Left colon (tissue), 2 donors: ENCODE measurements around the gene KCNAB1. TPM values are rescaled to one million over a fixed set of nuclear protein-coding genes. Genes with fewer than 3 reads are reported as not detected.

Source experiments
- ATAC-seq: fragments of 200-7000 bp; cut with Tn5 transposase; one replicate; pipeline ENCODE4 v1.9.1; 2020; ENCODE audit warnings: mild to moderate bottlenecking, moderate library complexity
- DNase-seq, 2 donors: peaks; one replicate each; pipeline ENCODE4 v3.0.0-alpha.2; 2020
- intact Hi-C, 2 donors: fragments of 100-400 bp; cut with DNase I in 1 of 2; cut with micrococcal nuclease in 1 of 2; formaldehyde crosslinking; loops; one replicate each; pipeline versions ENCODE4 v1.11.2 to v1.14.0; 2022; cut with DNase I, micrococcal nuclease
- total RNA-seq, 2 donors: library from RNA; stranded (reverse); fragmentation: NEBNext Ultra II Directional; extraction: Animal tissue kit (Norgen Biotek cat#: 25700); gene quantifications; one replicate each; pipeline ENCODE4 v1.2.1, GENCODE V29; 2021
- donor health status: DM: no; HTN: no; CAD: no.
- donor health status: DM: yes; HTN: yes; CAD: no.

KCNAB1 gene
- total RNA-seq, 2 donors from 2014 or later: 0.70 to 3.3 TPM

- ATAC-seq: no peak
Observed at GRCh38 chr3:156293566-156293965, 173.2 kb downstream of the KCNAB1 start.

GRCh38 chr3:156297582-156297981, 177.2 kb downstream of the KCNAB1 start:
- ATAC-seq: no peak
- DNase-seq: no peak
- intact Hi-C loops: no loop called here

More at GRCh38 chr3:156293566-156293965, 173.2 kb downstream of the KCNAB1 start:
- no peak for DNase-seq
- intact Hi-C loops: no loop called here

GRCh38 chr3:156298014-156298413, 177.6 kb downstream of the KCNAB1 start:
- DNase-seq (no peak), ATAC-seq (no peak)
- intact Hi-C loops: no loop called here

- ATAC-seq: no peak
- intact Hi-C loops: no loop called here
Observed at GRCh38 chr3:156298938-156299337, 178.6 kb downstream of the KCNAB1 start.

GRCh38 chr3:156299569-156299968, 179.2 kb downstream of the KCNAB1 start:
- intact Hi-C loops: no loop called here
- no peak for DNase-seq
- ATAC-seq: no peak

More at GRCh38 chr3:156298938-156299337, 178.6 kb downstream of the KCNAB1 start:
- peak; percentile 40 to 46 for DNase-seq

GRCh38 chr3:156300371-156300770, 180.0 kb downstream of the KCNAB1 start:
- intact Hi-C loops: no loop called here

GRCh38 chr3:156300929-156301840, 180.8 kb downstream of the KCNAB1 start:
- no peak for DNase-seq
- ATAC-seq: no peak
- intact Hi-C loops: no loop called here

More at GRCh38 chr3:156300371-156300770, 180.0 kb downstream of the KCNAB1 start:
- no peak for ATAC-seq
- DNase-seq: no peak

GRCh38 chr3:156303001-156303707, 182.8 kb downstream of the KCNAB1 start:
- intact Hi-C loops: no loop called here
- ATAC-seq (no peak), DNase-seq (no peak)

- intact Hi-C loops: no loop called here
- DNase-seq (no peak), ATAC-seq (no peak)
Observed at GRCh38 chr3:156304406-156304805, 184.0 kb downstream of the KCNAB1 start.

GRCh38 chr3:156305672-156306071, 185.3 kb downstream of the KCNAB1 start:
- intact Hi-C loops: no loop called here
- ATAC-seq (no peak), DNase-seq (no peak)

GRCh38 chr3:156307704-156308103, 187.3 kb downstream of the KCNAB1 start:
- DNase-seq (peak; percentile 38 to 54), ATAC-seq (peak; percentile 38)
- intact Hi-C loops: no loop called here

GRCh38 chr3:156311431-156311830, 191.1 kb downstream of the KCNAB1 start:
- intact Hi-C loops: no loop called here
- ATAC-seq (no peak), DNase-seq (no peak)

- ATAC-seq (no peak), DNase-seq (no peak)
- intact Hi-C loops: no loop called here
Observed at GRCh38 chr3:156311930-156312329, 191.6 kb downstream of the KCNAB1 start.

GRCh38 chr3:156316076-156316475, 195.7 kb downstream of the KCNAB1 start:
- ATAC-seq (no peak), DNase-seq (no peak)
- intact Hi-C loops: no loop called here

- no peak for DNase-seq
- ATAC-seq: no peak
- intact Hi-C loops: no loop called here
Observed at GRCh38 chr3:156317462-156318074, 197.2 kb downstream of the KCNAB1 start.

- ATAC-seq: no peak
- DNase-seq: no peak
- intact Hi-C loops: no loop called here
Observed at GRCh38 chr3:156321945-156322344, 201.6 kb downstream of the KCNAB1 start.

- intact Hi-C loops: no loop called here
- no peak for DNase-seq
- ATAC-seq: no peak
Observed at GRCh38 chr3:156323466-156323865, 203.1 kb downstream of the KCNAB1 start.

GRCh38 chr3:156330415-156330814, 210.0 kb downstream of the KCNAB1 start:
- no peak for ATAC-seq
- intact Hi-C loops: no loop called here

GRCh38 chr3:156332304-156332703, 211.9 kb downstream of the KCNAB1 start:
- DNase-seq (no peak), ATAC-seq (no peak)
- intact Hi-C loops: no loop called here

More at GRCh38 chr3:156330415-156330814, 210.0 kb downstream of the KCNAB1 start:
- DNase-seq: no peak
